HepG2 (cell line): ENCODE measurements around the gene NUAK1. TPM values are rescaled to one million over a fixed set of nuclear protein-coding genes. Genes with fewer than 3 reads are reported as not detected.

Experiments
- BHLHE40 ChIP-seq: IDR thresholded peaks from 2 replicates; pipeline ENCODE4 v1.6.1; 2011; ENCODE audit warnings: low read length, improper control_type of control experiment
- CTCF ChIP-seq: sonication (generic); formaldehyde crosslinking; IDR thresholded peaks from 2 replicates; pipeline ENCODE4 v1.5.0; 2020; ENCODE audit warnings: mild to moderate bottlenecking, missing genetic modification reagents, moderate library complexity
- E2F1 ChIP-seq: sonication (generic); formaldehyde crosslinking; IDR thresholded peaks from 2 replicates; pipeline ENCODE4 v1.5.0; 2020; ENCODE audit warnings: missing genetic modification reagents
- MBD4 ChIP-seq: IDR thresholded peaks from 2 replicates; pipeline ENCODE4 v1.6.1; 2012; ENCODE audit warnings: low read length, inconsistent platforms, borderline replicate concordance
- NFYB ChIP-seq: sonication (generic); formaldehyde crosslinking; IDR thresholded peaks from 2 replicates; pipeline ENCODE4 v1.4.0; 2020; ENCODE audit warnings: missing genetic modification reagents
- PATZ1 ChIP-seq: sonication (generic); formaldehyde crosslinking; IDR thresholded peaks from 2 replicates; pipeline ENCODE4 v1.4.0; 2020; ENCODE audit warnings: missing genetic modification reagents
- POGZ ChIP-seq: sonication (generic); formaldehyde crosslinking; IDR thresholded peaks from 2 replicates; pipeline ENCODE4 v1.4.0; 2020; ENCODE audit warnings: mild to moderate bottlenecking, missing genetic modification reagents
- SATB2 ChIP-seq: sonication (generic); formaldehyde crosslinking; IDR thresholded peaks from 2 replicates; pipeline ENCODE4 v1.5.0; 2020; ENCODE audit warnings: missing genetic modification reagents
- TFDP2 ChIP-seq: sonication (generic); formaldehyde crosslinking; IDR thresholded peaks from 2 replicates; pipeline ENCODE4 v1.4.0; 2020; ENCODE audit warnings: missing genetic modification reagents
- ZFP1 ChIP-seq: IDR thresholded peaks from 2 replicates; pipeline ENCODE4 v1.6.1; 2016
- ZNF136 ChIP-seq: sonication (generic); formaldehyde crosslinking; IDR thresholded peaks from 2 replicates; pipeline ENCODE4 v1.8.1; 2022; ENCODE audit warnings: low read depth, mild to moderate bottlenecking, moderate library complexity, missing genetic modification reagents
- ZNF142 ChIP-seq: sonication (generic); formaldehyde crosslinking; IDR thresholded peaks from 2 replicates; pipeline ENCODE4 v1.4.0; 2020; ENCODE audit warnings: missing genetic modification reagents
- ZNF232 ChIP-seq: sonication (generic); formaldehyde crosslinking; IDR thresholded peaks from 2 replicates; pipeline ENCODE4 v1.4.0; 2020; ENCODE audit warnings: missing genetic modification reagents, borderline replicate concordance
- ZNF549 ChIP-seq: sonication (generic); formaldehyde crosslinking; IDR thresholded peaks from 2 replicates; pipeline ENCODE4 v1.5.0; 2020; ENCODE audit warnings: missing genetic modification reagents
- ZZZ3 ChIP-seq: sonication (generic); formaldehyde crosslinking; IDR thresholded peaks from 2 replicates; pipeline ENCODE4 v1.4.0; 2020; ENCODE audit warnings: missing genetic modification reagents, mild to moderate bottlenecking, borderline replicate concordance
- polyA plus RNA-seq, 8 experiments: library from polyadenylated mRNA; depleted of rRNA in 3 of 8; stranded (reverse) in 7 of 8; unstranded in 1 of 8; fragments of >200 nt; fragmentation: Illumina TruSeq in 4 of 8; extraction: Trizol in 4 of 8; gene quantifications; 2 replicates each; pipeline versions ENCODE4 v1.2.1 to v1.2.3, GENCODE V29; 2011 to 2016; ENCODE audit warnings: low read depth in 4 of 8, missing spikeins in 1 of 8, mixed read lengths in 1 of 8; ENCODE audit not compliant: insufficient read depth in 1 of 8
- total RNA-seq, 5 experiments: library from RNA; depleted of rRNA; stranded (reverse); fragments of >200 nt; fragmentation: Illumina TruSeq; extraction: Trizol; gene quantifications; 2 replicates each; pipeline ENCODE4 v1.2.3, GENCODE V29; 2016; ENCODE audit warnings: low read depth in 1 of 5

Gene NUAK1
- total and polyA plus RNA-seq, 2 of the 13 experiments (the other 11 are each of a cell fraction or from before 2014, with no cell fraction given), result 1.7 to 1.9 TPM

- TF ChIP-seq ZNF142, result no peak; the same call in 1 of the 2 replicates
- TF ChIP-seq ZNF136, result no peak
- TF ChIP-seq NFYB, result no peak
- TF ChIP-seq ZZZ3 (CRISPR knock-in tag), result 0 out of 2 replicates have a peak, but pooled peaks have one; percentile 20
- TF ChIP-seq TFDP2 (CRISPR knock-in tag), result no peak
- TF ChIP-seq SATB2 (CRISPR knock-in tag), result no peak
- TF ChIP-seq ZNF232 (CRISPR knock-in tag), result peak; percentile 14; the same call in 1 of the 2 replicates
- TF ChIP-seq POGZ (CRISPR knock-in tag), result 0 out of 2 replicates have a peak, but pooled peaks have one; percentile 39
- TF ChIP-seq BHLHE40, result no peak
- no peak for TF ChIP-seq ZNF549 (CRISPR knock-in tag)
- no peak for TF ChIP-seq MBD4
- TF ChIP-seq PATZ1, result 0 out of 2 replicates have a peak, but pooled peaks have one; percentile 29
- TF ChIP-seq CTCF (CRISPR knock-in tag), result no peak
- TF ChIP-seq E2F1, result no peak
- TF ChIP-seq ZFP1 (CRISPR knock-in tag), result no peak
These were observed 843 bp upstream of the NUAK1 start (continued) for GRCh38 chr12:106139422-106140171.
